Activated gamma-delta T cell (primary cell): ENCODE data around the gene SHMT1.
"Not testable (repeated sequence)": the region's sequence is repeated elsewhere in the genome, so short reads cannot be mapped to it uniquely, and the experiment has no call there.

Source experiments
- DNase-seq: peaks from one replicate; lab custom pipeline; 2025; lab: John Stamatoyannopoulos, UW

The SHMT1 gene

GRCh38 chr17:18378205-18378505, 14.8 kb upstream of the SHMT1 start:
- DNase-seq, result no peak

GRCh38 chr17:18377437-18378204, 14.3 kb upstream of the SHMT1 start, which contains the start of gene EVPLL:
TSS of gene EVPLL (plus strand) at chr17:18377778. CDS start at chr17:18380938, 3,160 bp downstream.
- no peak for DNase-seq

GRCh38 chr17:18374216-18374615, 10.9 kb upstream of the SHMT1 start:
- no peak for DNase-seq

GRCh38 chr17:18373181-18373580, 9.8 kb upstream of the SHMT1 start:
- not testable (repeated sequence) for DNase-seq

- DNase-seq, result no peak
Measured at GRCh38 chr17:18371455-18371854, 8.1 kb upstream of the SHMT1 start.

GRCh38 chr17:18370761-18371160, 7.4 kb upstream of the SHMT1 start:
- no peak for DNase-seq

- no peak for DNase-seq
Measured at GRCh38 chr17:18368946-18369345, 5.6 kb upstream of the SHMT1 start.

- DNase-seq, result no peak
Measured at GRCh38 chr17:18364166-18364565, 816 bp upstream of the SHMT1 start.

- no peak for DNase-seq
Measured at GRCh38 chr17:18362698-18363100, 651 bp downstream of the SHMT1 start.

GRCh38 chr17:18361837-18362697, 1.3 kb downstream of the SHMT1 start:
- no peak for DNase-seq

GRCh38 chr17:18360518-18360917, 2.8 kb downstream of the SHMT1 start:
- no peak for DNase-seq

GRCh38 chr17:18356624-18357023, 6.7 kb downstream of the SHMT1 start:
- DNase-seq, result no peak

- DNase-seq, result no peak
Measured at GRCh38 chr17:18353541-18353940, 9.8 kb downstream of the SHMT1 start.

GRCh38 chr17:18344021-18344420, 19.3 kb downstream of the SHMT1 start:
- no peak for DNase-seq

- no peak for DNase-seq
Measured at GRCh38 chr17:18339933-18340332, 23.4 kb downstream of the SHMT1 start.

GRCh38 chr17:18338158-18338557, 25.2 kb downstream of the SHMT1 start:
- not testable (repeated sequence) for DNase-seq

- DNase-seq, result no peak
Measured at GRCh38 chr17:18332909-18333489, 30.4 kb downstream of the SHMT1 start.

- DNase-seq, result no peak
Measured at GRCh38 chr17:18331879-18332278, 31.5 kb downstream of the SHMT1 start.

GRCh38 chr17:18328643-18329204, 34.6 kb downstream of the SHMT1 start:
- DNase-seq, result no peak

- no peak for DNase-seq
Measured at GRCh38 chr17:18327556-18327955, 35.8 kb downstream of the SHMT1 start.

GRCh38 chr17:18327093-18327492, 36.3 kb downstream of the SHMT1 start:
- no peak for DNase-seq

GRCh38 chr17:18326572-18326971, 36.8 kb downstream of the SHMT1 start:
- DNase-seq, result no peak
